GM23338 (cell line): ENCODE data around the gene PITRM1. TPM values are rescaled to one million over a fixed set of nuclear protein-coding genes. Genes with fewer than 3 reads are reported as not detected.

Source experiments
- ATAC-seq: fragments of 200-7000 bp; cut with Tn5 transposase; 3 replicates; pipeline ENCODE4 v1.9.1; 2020
- DNase-seq: peaks from one replicate; pipeline ENCODE4 v3.0.0-alpha.2; 2015; ENCODE audit warnings: low spot score
- H2AFZ ChIP-seq: fragments of 200-600 bp; sonication (generic); 2 replicates; pipeline ENCODE4 v1.8.0; 2016; ENCODE audit warnings: antibody characterized with exemption, mild to moderate bottlenecking, moderate library complexity
- H3F3A ChIP-seq: fragments of 200-600 bp; sonication (generic); replicated peaks from 2 replicates; pipeline ENCODE4 v1.8.0; 2017; ENCODE audit warnings: antibody characterized with exemption, mixed run types, low read depth
- H3K27ac ChIP-seq: fragments of 200-600 bp; sonication (generic); 2 replicates; pipeline ENCODE4 v1.6.1; 2016; ENCODE audit warnings: low read depth
- H3K27me3 ChIP-seq: fragments of 200-600 bp; sonication (generic); 2 replicates; pipeline ENCODE4 v1.8.0; 2016; ENCODE audit warnings: mild to moderate bottlenecking, mixed run types, moderate library complexity; ENCODE audit not compliant: insufficient read depth
- H3K36me3 ChIP-seq: fragments of 200-600 bp; sonication (generic); 2 replicates; pipeline ENCODE4 v1.8.0; 2016; ENCODE audit warnings: mild to moderate bottlenecking; ENCODE audit not compliant: insufficient read depth
- H3K4me1 ChIP-seq: fragments of 200-600 bp; sonication (generic); 2 replicates; pipeline ENCODE4 v1.8.0; 2016; ENCODE audit warnings: mild to moderate bottlenecking, moderate library complexity; ENCODE audit not compliant: insufficient read depth
- H3K4me2 ChIP-seq: fragments of 200-600 bp; sonication (generic); 2 replicates; pipeline ENCODE4 v1.7.1; 2017; ENCODE audit warnings: mixed run types
- H3K4me3 ChIP-seq: fragments of 200-600 bp; sonication (generic); 2 replicates; pipeline ENCODE4 v1.6.1; 2016; ENCODE audit warnings: mixed run types
- H3K79me2 ChIP-seq: fragments of 200-600 bp; sonication (generic); replicated peaks from 2 replicates; pipeline ENCODE4 v1.8.0; 2017; ENCODE audit warnings: mild to moderate bottlenecking; ENCODE audit not compliant: insufficient read depth
- H3K9me2 ChIP-seq: fragments of 200-600 bp; sonication (generic); 2 replicates; pipeline ENCODE4 v1.8.0; 2017; ENCODE audit not compliant: insufficient read depth
- H4K20me1 ChIP-seq: fragments of 200-600 bp; sonication (generic); replicated peaks from 2 replicates; pipeline ENCODE4 v1.8.0; 2017; ENCODE audit warnings: mild to moderate bottlenecking; ENCODE audit not compliant: insufficient read depth
- H3K27ac Mint-ChIP-seq: 2 replicates; pipeline ENCODE4 v1.8.0; 2020; ENCODE audit warnings: inconsistent platforms, mild to moderate bottlenecking, moderate library complexity, mixed read lengths
- H3K27me3 Mint-ChIP-seq: 3 replicates; pipeline ENCODE4 v1.8.0; 2022; ENCODE audit warnings: low read depth, mild to moderate bottlenecking, moderate library complexity, mixed read lengths, inconsistent platforms; ENCODE audit not compliant: insufficient read depth, poor library complexity
- H3K36me3 Mint-ChIP-seq: 3 replicates; pipeline ENCODE4 v1.8.0; 2021; ENCODE audit warnings: low read depth, mild to moderate bottlenecking, inconsistent platforms, moderate library complexity, mixed read lengths
- H3K4me1 Mint-ChIP-seq: 3 replicates; pipeline ENCODE4 v1.8.0; 2020; ENCODE audit warnings: mild to moderate bottlenecking, inconsistent platforms, mixed read lengths
- H3K4me3 Mint-ChIP-seq: 3 replicates; pipeline ENCODE4 v1.8.0; 2021; ENCODE audit warnings: moderate library complexity, mild to moderate bottlenecking, inconsistent platforms, mixed read lengths
- H3K9me3 Mint-ChIP-seq: 3 replicates; pipeline ENCODE4 v1.8.0; 2020; ENCODE audit warnings: moderate library complexity, mild to moderate bottlenecking, inconsistent platforms, mixed read lengths
- CREB1 ChIP-seq: fragments of 250-450 bp; sonication (Bioruptor Pico); IDR thresholded peaks from 2 replicates; pipeline ENCODE4 v1.5.0; 2020; ENCODE audit warnings: low read depth, mild to moderate bottlenecking, moderate library complexity
- CTCF ChIP-seq, 2 experiments: fragments of 200-600 bp in 1 of 2; sonication (generic) in 1 of 2; conservative IDR thresholded peaks; 2 replicates each; pipeline versions ENCODE4 v1.5.1 to v1.6.1; 2016 to 2017; ENCODE audit warnings: antibody characterized with exemption in 2 of 2, low read depth in 2 of 2, mild to moderate bottlenecking in 2 of 2, moderate library complexity in 1 of 2
- EZH2 ChIP-seq: fragments of 200-600 bp; sonication (generic); IDR thresholded peaks from one replicate; pipeline ENCODE4 v1.8.0; 2017; ENCODE audit warnings: antibody characterized with exemption, mild to moderate bottlenecking, low read depth; ENCODE audit not compliant: unreplicated experiment
- EZH2phosphoT487 ChIP-seq: fragments of 200-600 bp; sonication (generic); IDR thresholded peaks from one replicate; pipeline ENCODE4 v1.8.1; 2018; ENCODE audit warnings: antibody characterized with exemption; ENCODE audit not compliant: unreplicated experiment
- JUNB ChIP-seq: IDR thresholded peaks from one replicate; pipeline ENCODE4 v1.6.1; 2016; ENCODE audit warnings: antibody characterized with exemption; ENCODE audit not compliant: unreplicated experiment
- NANOG ChIP-seq: IDR thresholded peaks from 2 replicates; pipeline ENCODE4 v1.6.1; 2016; ENCODE audit warnings: antibody characterized with exemption, borderline replicate concordance
- POLR2AphosphoS5 ChIP-seq: IDR thresholded peaks from 2 replicates; pipeline ENCODE4 v1.6.1; 2016; ENCODE audit warnings: antibody characterized with exemption, low read depth
- STAT1 ChIP-seq: IDR thresholded peaks from one replicate; pipeline ENCODE4 v1.6.1; 2016; ENCODE audit warnings: antibody characterized with exemption; ENCODE audit not compliant: unreplicated experiment
- ZNF114 ChIP-seq: fragments of 250-450 bp; sonication (Bioruptor Pico); IDR thresholded peaks from 2 replicates; pipeline ENCODE4 v1.5.0; 2020; ENCODE audit warnings: mild to moderate bottlenecking, moderate library complexity
- ZNF331 ChIP-seq: fragments of 250-450 bp; sonication (Bioruptor Pico); IDR thresholded peaks from 2 replicates; pipeline ENCODE4 v1.5.0; 2020; ENCODE audit warnings: low read depth, mild to moderate bottlenecking, moderate library complexity
- ZNF462 ChIP-seq: fragments of 250-450 bp; sonication (Bioruptor Pico); IDR thresholded peaks from 2 replicates; pipeline ENCODE4 v1.5.0; 2020; ENCODE audit warnings: mild to moderate bottlenecking, moderate library complexity
- polyA plus RNA-seq: library from polyadenylated mRNA; unstranded; fragments of >200 nt; fragmentation: Nextera tagmentation; extraction: Ambion mirVana; gene quantifications from 2 replicates; pipeline ENCODE4 v1.2.1, GENCODE V29; 2016
- total RNA-seq: library from RNA; depleted of rRNA; stranded (reverse); fragments of >200 nt; shearing (Covaris generic); gene quantifications from 2 replicates; pipeline ENCODE4 v1.2.3, GENCODE V29; 2014

Gene PITRM1
- total and polyA plus RNA-seq, 2 experiments from 2014 or later, result 29.0 to 33.0 TPM

- H2AFZ ChIP-seq, result no peak overlapping the region
- no peak for DNase-seq
- H4K20me1 ChIP-seq, result no peaks in the 10 kb centered on the region; the same call in none of the 2 replicates
- Mint-ChIP-seq H3K36me3 (peaks cover 31% of the 10 kb centered on the region; the same call in 2 of the 3 replicates), H3K9me3 (no peaks in the 10 kb centered on the region), H3K4me1 (peaks cover 7% of the 10 kb centered on the region), H3K27ac (no peak overlapping the region), H3K4me3 (no peak overlapping the region), H3K27me3 (peaks cover 15% of the 10 kb centered on the region)
- ATAC-seq, result no peak
- H3K27me3 ChIP-seq, result no peaks in the 10 kb centered on the region
- no peak overlapping the region for H3K4me2 ChIP-seq
- H3K9me2 ChIP-seq, result 0 out of 2 replicates have a peak, but pooled peaks cover 3% of the 10 kb centered on the region
- no peak for TF ChIP-seq EZH2
- no peak for TF ChIP-seq ZNF114 (CRISPR knock-in tag)
- TF ChIP-seq JUNB, result no peak
- TF ChIP-seq NANOG, result no peak
- TF ChIP-seq STAT1, result no peak
- TF ChIP-seq CTCF (conservative IDR thresholded peaks at IDR 0.05; ENCODE audit: low read depth in 2 of 2), result no peak
- no peak for TF ChIP-seq ZNF331
- no peak for TF ChIP-seq POLR2AphosphoS5
- TF ChIP-seq CREB1, result no peak
- H3K27ac ChIP-seq, result no peak overlapping the region
- H3K4me3 ChIP-seq, result no peak overlapping the region
- H3K4me1 ChIP-seq, result no peaks in the 10 kb centered on the region; the same call in 1 of the 2 replicates
- peaks cover 3% of the 10 kb centered on the region; the same call in 1 of the 2 replicates for H3K79me2 ChIP-seq
- H3F3A ChIP-seq, result no peaks in the 10 kb centered on the region
- H3K36me3 ChIP-seq, result 0 out of 2 replicates have a peak, but pooled peaks cover 5% of the 10 kb centered on the region
Observed at GRCh38 chr10:3169271-3169670, 3.3 kb downstream of the PITRM1 start.

GRCh38 chr10:3167611-3168330 lies 4.8 kb downstream of the PITRM1 start:
- Histone ChIP-seq H2AFZ (no peak overlapping the region), H3K79me2 (peaks cover 3% of the 10 kb centered on the region; the same call in 1 of the 2 replicates), H3K4me1 (no peaks in the 10 kb centered on the region), H3K4me2 (no peak overlapping the region), H3K36me3 (peaks cover 10% of the 10 kb centered on the region; the same call in 1 of the 2 replicates), H3F3A (no peaks in the 10 kb centered on the region), H4K20me1 (no peaks in the 10 kb centered on the region; the same call in none of the 2 replicates), H3K27ac (no peak overlapping the region), H3K4me3 (no peak overlapping the region), H3K9me2 (no peaks in the 10 kb centered on the region), H3K27me3 (no peaks in the 10 kb centered on the region)
- Mint-ChIP-seq H3K4me3 (no peak overlapping the region), H3K27ac (no peak overlapping the region), H3K4me1 (no peaks in the 10 kb centered on the region), H3K27me3 (peaks cover 9% of the 10 kb centered on the region), H3K9me3 (no peaks in the 10 kb centered on the region), H3K36me3 (peaks cover 39% of the 10 kb centered on the region; the same call in 2 of the 3 replicates)
- ATAC-seq (no peak), DNase-seq (no peak)
- TF ChIP-seq CTCF (conservative IDR thresholded peaks at IDR 0.05; ENCODE audit: low read depth in 2 of 2) (no peak), CREB1 (no peak), EZH2 (no peak), STAT1 (no peak), ZNF114 (CRISPR knock-in tag) (no peak), EZH2phosphoT487 (no peak), ZNF462 (CRISPR knock-in tag) (no peak)
